Measurements from ENCODE around the gene RAP1A. TPM values are rescaled to one million over a fixed set of nuclear protein-coding genes. Genes with fewer than 3 reads are reported as not detected.
"Not testable (repeated sequence)": the region's sequence is repeated elsewhere in the genome, so short reads cannot be mapped to it uniquely, and the experiment has no call there.

The RAP1A gene
- total RNA-seq, 1 experiment from 2014 or later = 50.9 TPM

GRCh38 chr1:111629190-111629954 is 9.8 kb downstream of the RAP1A start:
- BruUV-seq (replicated peaks) = no TSS peak
- DNase-seq (ENCODE audit: low spot score) = no peak
- intact Hi-C loops (cut with micrococcal nuclease; ENCODE audit: unreplicated experiment) = no loop called here
- TF ChIP-seq EZH2 (IDR thresholded peaks at IDR 0.05; ENCODE audit: borderline replicate concordance, low read depth, low read length, poor library complexity, severe bottlenecking) (no peak), CTCF (conservative IDR thresholded peaks at IDR 0.05; ENCODE audit: low read depth, low read length) (no peak)
- Histone ChIP-seq H3K9me3 (ENCODE audit: low read depth, low read length, poor library complexity, severe bottlenecking) (no peaks in the 10 kb centered on the region), H3K27me3 (replicated peaks; ENCODE audit: insufficient read depth, low read depth, low read length, poor library complexity) (no peaks in the 10 kb centered on the region), H3K27ac (ENCODE audit: low read depth, low read length, poor library complexity, severe bottlenecking) (no peak overlapping the region), H3K36me3 (ENCODE audit: insufficient read depth, low read length, poor library complexity, severe bottlenecking) (no peaks in the 10 kb centered on the region), H3K4me3 (ENCODE audit: low read depth, low read length, poor library complexity, severe bottlenecking) (no peak overlapping the region), H3K4me1 (ENCODE audit: insufficient read depth, low read length, poor library complexity, severe bottlenecking) (no peaks in the 10 kb centered on the region)
- ChIA-PET CTCF (no interaction called here), POLR2A (ENCODE audit: low non-redundant PET) (no interaction called here)

- H3K27ac ChIP-seq (ENCODE audit: low read depth, low read length, poor library complexity, severe bottlenecking) = no peak overlapping the region
- no peak for DNase-seq (ENCODE audit: low spot score)
- H3K9me3 ChIP-seq (ENCODE audit: low read depth, low read length, poor library complexity, severe bottlenecking) = no peaks in the 10 kb centered on the region
- no peaks in the 10 kb centered on the region for H3K36me3 ChIP-seq (ENCODE audit: insufficient read depth, low read length, poor library complexity, severe bottlenecking)
- intact Hi-C loops (cut with micrococcal nuclease; ENCODE audit: unreplicated experiment) = no loop called here
- H3K27me3 ChIP-seq (replicated peaks; ENCODE audit: insufficient read depth, low read depth, low read length, poor library complexity) = no peaks in the 10 kb centered on the region
- TF ChIP-seq CTCF (conservative IDR thresholded peaks at IDR 0.05; ENCODE audit: low read depth, low read length) (no peak), EZH2 (IDR thresholded peaks at IDR 0.05; ENCODE audit: borderline replicate concordance, low read depth, low read length, poor library complexity, severe bottlenecking) (no peak)
- no peak overlapping the region for H3K4me3 ChIP-seq (ENCODE audit: low read depth, low read length, poor library complexity, severe bottlenecking)
- ChIA-PET POLR2A (ENCODE audit: low non-redundant PET) (no interaction called here), CTCF (interaction anchor here (0.5 kb wide), 1 partner anchor 11 kb away, joined by 4 read pairs; no protein-coding TSS in a partner anchor)
- H3K4me1 ChIP-seq (ENCODE audit: insufficient read depth, low read length, poor library complexity, severe bottlenecking) = no peaks in the 10 kb centered on the region
- no TSS peak for BruUV-seq (replicated peaks)
These were observed 11.0 kb downstream of the RAP1A start for GRCh38 chr1:111630567-111630966.

- H3K9me3 ChIP-seq (ENCODE audit: low read depth, low read length, poor library complexity, severe bottlenecking) = no peaks in the 10 kb centered on the region
- CTCF ChIA-PET = no interaction called here
- intact Hi-C loops (cut with micrococcal nuclease; ENCODE audit: unreplicated experiment) = no loop called here
- no peak for TF ChIP-seq EZH2 (IDR thresholded peaks at IDR 0.05; ENCODE audit: borderline replicate concordance, low read depth, low read length, poor library complexity, severe bottlenecking)
- no peak for TF ChIP-seq CTCF (conservative IDR thresholded peaks at IDR 0.05; ENCODE audit: low read depth, low read length)
- H3K4me3 ChIP-seq (ENCODE audit: low read depth, low read length, poor library complexity, severe bottlenecking) = no peak overlapping the region
- no peaks in the 10 kb centered on the region for H3K36me3 ChIP-seq (ENCODE audit: insufficient read depth, low read length, poor library complexity, severe bottlenecking)
- POLR2A ChIA-PET (ENCODE audit: low non-redundant PET) = no interaction called here
- no peak overlapping the region for H3K27ac ChIP-seq (ENCODE audit: low read depth, low read length, poor library complexity, severe bottlenecking)
- no peaks in the 10 kb centered on the region for H3K27me3 ChIP-seq (replicated peaks; ENCODE audit: insufficient read depth, low read depth, low read length, poor library complexity)
- no peaks in the 10 kb centered on the region for H3K4me1 ChIP-seq (ENCODE audit: insufficient read depth, low read length, poor library complexity, severe bottlenecking)
- no TSS peak for BruUV-seq (replicated peaks)
- DNase-seq (ENCODE audit: low spot score) = no peak
These were observed 11.9 kb downstream of the RAP1A start for GRCh38 chr1:111631502-111631901.

GRCh38 chr1:111632771-111633170 is 13.2 kb downstream of the RAP1A start:
- DNase-seq (ENCODE audit: low spot score); POLR2A ChIA-PET (ENCODE audit: low non-redundant PET); H3K27me3 ChIP-seq (replicated peaks; ENCODE audit: insufficient read depth, low read depth, low read length, poor library complexity); intact Hi-C loops (cut with micrococcal nuclease; ENCODE audit: unreplicated experiment); H3K4me1 ChIP-seq (ENCODE audit: insufficient read depth, low read length, poor library complexity, severe bottlenecking); H3K36me3 ChIP-seq (ENCODE audit: insufficient read depth, low read length, poor library complexity, severe bottlenecking); H3K27ac ChIP-seq (ENCODE audit: low read depth, low read length, poor library complexity, severe bottlenecking); H3K4me3 ChIP-seq (ENCODE audit: low read depth, low read length, poor library complexity, severe bottlenecking); H3K9me3 ChIP-seq (ENCODE audit: low read depth, low read length, poor library complexity, severe bottlenecking); BruUV-seq (replicated peaks); CTCF ChIA-PET: not testable (repeated sequence)

All from A673 (cell line).